Measurements from ENCODE around the gene NXPH4.
A peak's percentile ranks its signal among the peaks of the same experiment; 100 is the strongest.

The NXPH4 gene

GRCh38 chr12:57219205-57219992 is 2.8 kb downstream of the NXPH4 start:
- DNase-seq (ENCODE audit: low read depth in 2 of 2): no peak

- no peak for DNase-seq (ENCODE audit: low read depth in 2 of 2)
Observed at GRCh38 chr12:57219993-57220754, 3.6 kb downstream of the NXPH4 start.

- DNase-seq (ENCODE audit: low read depth in 2 of 2): no peak
Observed at GRCh38 chr12:57220770-57221168, 4.2 kb downstream of the NXPH4 start.

GRCh38 chr12:57221169-57221917 is 4.7 kb downstream of the NXPH4 start:
- DNase-seq (ENCODE audit: low read depth in 2 of 2): no peak

- DNase-seq (ENCODE audit: low read depth in 2 of 2): no peak
Observed at GRCh38 chr12:57222286-57223190, 5.9 kb downstream of the NXPH4 start.

- DNase-seq (ENCODE audit: low read depth in 2 of 2): no peak
Observed at GRCh38 chr12:57223191-57224165, 6.9 kb downstream of the NXPH4 start.

- DNase-seq (ENCODE audit: low read depth in 2 of 2): no peak
Observed at GRCh38 chr12:57224278-57224972, 7.8 kb downstream of the NXPH4 start.

GRCh38 chr12:57224973-57225679 is 8.5 kb downstream of the NXPH4 start:
- no peak for DNase-seq (ENCODE audit: low read depth in 2 of 2)

- no peak for DNase-seq (ENCODE audit: low read depth in 2 of 2)
Observed at GRCh38 chr12:57225680-57226210, 9.2 kb downstream of the NXPH4 start.

- no peak for DNase-seq (ENCODE audit: low read depth in 2 of 2)
Observed at GRCh38 chr12:57226588-57227314, 10.2 kb downstream of the NXPH4 start.

- DNase-seq (ENCODE audit: low read depth in 2 of 2): no peak
Observed at GRCh38 chr12:57227315-57228115, 10.9 kb downstream of the NXPH4 start.

GRCh38 chr12:57229046-57229633 is 12.5 kb downstream of the NXPH4 start:
- DNase-seq (ENCODE audit: low read depth in 2 of 2): no peak

GRCh38 chr12:57229634-57230380 is 13.2 kb downstream of the NXPH4 start, which contains the start of gene SHMT2:
Gene SHMT2, plus strand, starts transcription at chr12:57229711. Its CDS starts 68 bp downstream, at chr12:57229779.
- peak; percentile 88 to 93 for DNase-seq (ENCODE audit: low read depth in 2 of 2)

- DNase-seq (ENCODE audit: low read depth in 2 of 2): no peak
Observed at GRCh38 chr12:57230381-57231155, 14.0 kb downstream of the NXPH4 start.
